ENCODE measurements around the gene PDZRN4. TPM values are rescaled to one million over a fixed set of nuclear protein-coding genes. Genes with fewer than 3 reads are reported as not detected.

Gene PDZRN4
- total RNA-seq, 2 experiments from 2014 or later: not detected

GRCh38 chr12:41325336-41325735 lies 137.2 kb downstream of the PDZRN4 start:
- ChIA-PET CTCF (no interaction called here), POLR2A (no interaction called here)
- no peak for DNase-seq
- no peaks in the 10 kb centered on the region for H3K27me3 Mint-ChIP-seq
- no peaks in the 10 kb centered on the region for H3K4me1 Mint-ChIP-seq
- no peaks in the 10 kb centered on the region for H3K9me3 Mint-ChIP-seq
- H3K4me3 Mint-ChIP-seq: no peak overlapping the region
- no peaks in the 10 kb centered on the region for H3K36me3 Mint-ChIP-seq (ENCODE audit: low read depth)
- H3K27ac Mint-ChIP-seq: no peak overlapping the region

- Mint-ChIP-seq H3K36me3 (ENCODE audit: low read depth) (no peaks in the 10 kb centered on the region), H3K27ac (no peak overlapping the region), H3K4me1 (no peaks in the 10 kb centered on the region), H3K27me3 (no peaks in the 10 kb centered on the region), H3K4me3 (no peak overlapping the region), H3K9me3 (no peaks in the 10 kb centered on the region)
- no peak for DNase-seq
- ChIA-PET CTCF (no interaction called here), POLR2A (no interaction called here)
Observed at GRCh38 chr12:41327096-41327895, 139.2 kb downstream of the PDZRN4 start.

GRCh38 chr12:41333974-41334373 lies 145.9 kb downstream of the PDZRN4 start:
- Mint-ChIP-seq H3K4me1 (no peaks in the 10 kb centered on the region), H3K4me3 (no peak overlapping the region), H3K27me3 (no peaks in the 10 kb centered on the region), H3K36me3 (ENCODE audit: low read depth) (no peaks in the 10 kb centered on the region), H3K27ac (no peak overlapping the region), H3K9me3 (no peaks in the 10 kb centered on the region)
- POLR2A ChIA-PET: no interaction called here
- CTCF ChIA-PET: no interaction called here
- no peak for DNase-seq

GRCh38 chr12:41334390-41334789 lies 146.3 kb downstream of the PDZRN4 start:
- Mint-ChIP-seq H3K27ac (no peak overlapping the region), H3K27me3 (no peaks in the 10 kb centered on the region), H3K9me3 (no peaks in the 10 kb centered on the region), H3K4me3 (no peak overlapping the region), H3K36me3 (ENCODE audit: low read depth) (no peaks in the 10 kb centered on the region), H3K4me1 (no peaks in the 10 kb centered on the region)
- POLR2A ChIA-PET: no interaction called here
- CTCF ChIA-PET: no interaction called here
- no peak for DNase-seq

- no peaks in the 10 kb centered on the region for H3K36me3 Mint-ChIP-seq (ENCODE audit: low read depth)
- H3K27me3 Mint-ChIP-seq: no peaks in the 10 kb centered on the region
- CTCF ChIA-PET: no interaction called here
- H3K4me3 Mint-ChIP-seq: no peak overlapping the region
- POLR2A ChIA-PET: no interaction called here
- no peak overlapping the region for H3K27ac Mint-ChIP-seq
- no peaks in the 10 kb centered on the region for H3K4me1 Mint-ChIP-seq
- no peak for DNase-seq
- no peaks in the 10 kb centered on the region for H3K9me3 Mint-ChIP-seq
Observed at GRCh38 chr12:41336041-41336549, 148.0 kb downstream of the PDZRN4 start.

- Mint-ChIP-seq H3K4me1 (no peaks in the 10 kb centered on the region), H3K36me3 (ENCODE audit: low read depth) (no peaks in the 10 kb centered on the region), H3K27ac (no peak overlapping the region), H3K9me3 (no peaks in the 10 kb centered on the region), H3K27me3 (no peaks in the 10 kb centered on the region), H3K4me3 (no peak overlapping the region)
- CTCF ChIA-PET: no interaction called here
- POLR2A ChIA-PET: no interaction called here
- DNase-seq: no peak
Observed at GRCh38 chr12:41339784-41340183, 151.7 kb downstream of the PDZRN4 start.

GRCh38 chr12:41344776-41345470 lies 156.8 kb downstream of the PDZRN4 start:
- DNase-seq: no peak
- no peaks in the 10 kb centered on the region for H3K36me3 Mint-ChIP-seq (ENCODE audit: low read depth)
- no peak overlapping the region for H3K27ac Mint-ChIP-seq
- CTCF ChIA-PET: no interaction called here
- H3K4me3 Mint-ChIP-seq: no peak overlapping the region
- no peaks in the 10 kb centered on the region for H3K9me3 Mint-ChIP-seq
- no peaks in the 10 kb centered on the region for H3K27me3 Mint-ChIP-seq
- H3K4me1 Mint-ChIP-seq: no peaks in the 10 kb centered on the region
- POLR2A ChIA-PET: no interaction called here

- ChIA-PET CTCF (no interaction called here), POLR2A (no interaction called here)
- DNase-seq: no peak
- no peak overlapping the region for H3K4me3 Mint-ChIP-seq
- H3K27ac Mint-ChIP-seq: no peak overlapping the region
- no peaks in the 10 kb centered on the region for H3K4me1 Mint-ChIP-seq
- peaks cover 6% of the 10 kb centered on the region for H3K9me3 Mint-ChIP-seq
- no peaks in the 10 kb centered on the region for H3K27me3 Mint-ChIP-seq
- H3K36me3 Mint-ChIP-seq (ENCODE audit: low read depth): no peaks in the 10 kb centered on the region
Observed at GRCh38 chr12:41348198-41348597, 160.1 kb downstream of the PDZRN4 start.

GRCh38 chr12:41356181-41356580 lies 168.1 kb downstream of the PDZRN4 start:
- Mint-ChIP-seq H3K9me3 (peaks cover 4% of the 10 kb centered on the region), H3K27ac (no peak overlapping the region), H3K36me3 (ENCODE audit: low read depth) (no peaks in the 10 kb centered on the region), H3K27me3 (no peaks in the 10 kb centered on the region), H3K4me3 (no peak overlapping the region), H3K4me1 (no peaks in the 10 kb centered on the region)
- CTCF ChIA-PET: no interaction called here
- DNase-seq: no peak
- POLR2A ChIA-PET: no interaction called here

GRCh38 chr12:41361738-41362137 lies 173.6 kb downstream of the PDZRN4 start:
- Mint-ChIP-seq H3K9me3 (no peaks in the 10 kb centered on the region), H3K4me3 (no peak overlapping the region), H3K4me1 (no peaks in the 10 kb centered on the region), H3K27me3 (no peaks in the 10 kb centered on the region), H3K27ac (no peak overlapping the region), H3K36me3 (ENCODE audit: low read depth) (no peaks in the 10 kb centered on the region)
- DNase-seq: no peak
- POLR2A ChIA-PET: no interaction called here
- CTCF ChIA-PET: no interaction called here

GRCh38 chr12:41362510-41362909 lies 174.4 kb downstream of the PDZRN4 start:
- Mint-ChIP-seq H3K27ac (no peak overlapping the region), H3K4me1 (no peaks in the 10 kb centered on the region), H3K4me3 (no peak overlapping the region), H3K27me3 (no peaks in the 10 kb centered on the region), H3K9me3 (no peaks in the 10 kb centered on the region), H3K36me3 (ENCODE audit: low read depth) (no peaks in the 10 kb centered on the region)
- POLR2A ChIA-PET: no interaction called here
- no peak for DNase-seq
- CTCF ChIA-PET: no interaction called here

GRCh38 chr12:41362931-41363330 lies 174.8 kb downstream of the PDZRN4 start:
- POLR2A ChIA-PET: no interaction called here
- H3K9me3 Mint-ChIP-seq: no peaks in the 10 kb centered on the region
- no peak overlapping the region for H3K4me3 Mint-ChIP-seq
- no peaks in the 10 kb centered on the region for H3K27me3 Mint-ChIP-seq
- CTCF ChIA-PET: no interaction called here
- no peak overlapping the region for H3K27ac Mint-ChIP-seq
- no peaks in the 10 kb centered on the region for H3K36me3 Mint-ChIP-seq (ENCODE audit: low read depth)
- no peaks in the 10 kb centered on the region for H3K4me1 Mint-ChIP-seq
- no peak for DNase-seq

GRCh38 chr12:41364211-41364610 lies 176.1 kb downstream of the PDZRN4 start:
- Mint-ChIP-seq H3K27ac (no peak overlapping the region), H3K4me3 (no peak overlapping the region), H3K9me3 (no peaks in the 10 kb centered on the region), H3K4me1 (no peaks in the 10 kb centered on the region), H3K36me3 (ENCODE audit: low read depth) (no peaks in the 10 kb centered on the region), H3K27me3 (no peaks in the 10 kb centered on the region)
- DNase-seq: no peak
- ChIA-PET CTCF (no interaction called here), POLR2A (no interaction called here)

- H3K4me1 Mint-ChIP-seq: no peaks in the 10 kb centered on the region
- H3K9me3 Mint-ChIP-seq: no peaks in the 10 kb centered on the region
- no peak overlapping the region for H3K27ac Mint-ChIP-seq
- POLR2A ChIA-PET: no interaction called here
- H3K36me3 Mint-ChIP-seq (ENCODE audit: low read depth): no peaks in the 10 kb centered on the region
- H3K4me3 Mint-ChIP-seq: no peak overlapping the region
- no peaks in the 10 kb centered on the region for H3K27me3 Mint-ChIP-seq
- no peak for DNase-seq
- CTCF ChIA-PET: no interaction called here
Observed at GRCh38 chr12:41365653-41366171, 177.6 kb downstream of the PDZRN4 start.
